GM12892 (cell line): ENCODE measurements around the gene TCEAL8.

ENCODE experiments used
- POLR2A ChIP-seq: IDR thresholded peaks from 2 replicates; pipeline ENCODE4 v1.6.1; 2011; ENCODE audit warnings: low read depth, low read length, control low read depth
- POLR2AphosphoS5 ChIP-seq: IDR thresholded peaks from 2 replicates; pipeline ENCODE4 v1.6.1; 2011; ENCODE audit warnings: low read depth, low read length, control low read depth
- TAF1 ChIP-seq: IDR thresholded peaks from 2 replicates; pipeline ENCODE4 v1.6.1; 2011; ENCODE audit warnings: low read depth, mild to moderate bottlenecking, control low read depth, low read length, borderline replicate concordance

- TF ChIP-seq POLR2A = no peak
- no peak for TF ChIP-seq POLR2AphosphoS5
- no peak for TF ChIP-seq TAF1
These were observed 21.1 kb upstream of the TCEAL8 start for GRCh38 chrX:103275947-103276567.
